ENCODE measurements around the gene EEF2KMT.

GRCh38 chr16:5073279-5073629, 24.3 kb downstream of the EEF2KMT start:
- TF ChIP-seq CTCF (conservative IDR thresholded peaks at IDR 0.05; ENCODE audit: low read depth, low read length), result no peak
- no peak for TF ChIP-seq POLR2A (IDR thresholded peaks at IDR 0.05; ENCODE audit: low read depth, low read length)
- no peak for TF ChIP-seq CEBPB (IDR thresholded peaks at IDR 0.05; ENCODE audit: low read depth, low read length)
- no peak for TF ChIP-seq SMC3 (IDR thresholded peaks at IDR 0.05; ENCODE audit: low read depth, low read length)
- no peak for TF ChIP-seq RFX5 (IDR thresholded peaks at IDR 0.05; ENCODE audit: low read depth, low read length)
- no peak for TF ChIP-seq USF2 (IDR thresholded peaks at IDR 0.05; ENCODE audit: low read depth, low read length)
- no peak for TF ChIP-seq NFE2L2 (IDR thresholded peaks at IDR 0.05; ENCODE audit: low read depth, low read length)
- no peak for TF ChIP-seq BHLHE40 (IDR thresholded peaks at IDR 0.05; ENCODE audit: low read depth, low read length)
- no peak for TF ChIP-seq CHD1 (IDR thresholded peaks at IDR 0.05; ENCODE audit: low read depth, low read length)
- no peak for TF ChIP-seq RAD21 (IDR thresholded peaks at IDR 0.05; ENCODE audit: low read length)
- TF ChIP-seq MXI1 (IDR thresholded peaks at IDR 0.05; ENCODE audit: borderline replicate concordance, low read depth, low read length), result no peak
